ENCODE results near the gene ASAP2.
"Not testable (repeated sequence)": the region's sequence is repeated elsewhere in the genome, so short reads cannot be mapped to it uniquely, and the experiment has no call there.

ASAP2 gene

DNA sequence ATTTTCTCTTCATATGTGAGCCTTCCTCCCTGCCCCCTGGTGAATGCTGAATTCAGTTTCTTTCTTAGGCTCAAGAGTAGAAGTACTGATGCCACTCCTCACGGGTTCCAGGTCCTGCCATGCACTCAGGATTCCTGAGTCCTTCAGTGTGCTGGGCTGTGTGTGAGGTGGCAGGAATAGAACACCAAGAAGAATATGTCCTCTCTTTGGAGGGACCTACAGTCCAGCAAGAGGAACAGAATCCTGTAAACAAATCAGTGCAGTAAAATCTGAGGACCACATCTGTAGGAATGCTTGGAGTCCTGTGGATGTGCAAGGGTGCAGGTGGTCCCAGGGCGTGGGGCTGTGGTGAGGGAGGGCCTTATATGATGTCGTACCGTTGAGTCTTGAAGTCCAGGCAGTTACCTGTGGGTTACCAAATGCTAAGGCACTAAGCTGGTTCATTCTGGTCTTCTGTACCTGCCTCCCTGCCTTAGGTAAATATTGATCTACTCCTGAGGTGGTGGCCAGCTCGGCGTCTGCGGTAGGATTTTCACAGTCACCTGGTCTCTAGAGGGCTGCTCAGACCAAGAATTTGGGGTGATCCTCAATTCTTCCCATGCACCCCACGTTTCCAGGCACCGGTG lies 5.5 kb downstream of the ASAP2 start:
- DNase-seq (ENCODE audit: low spot score) = no peak

GRCh38 chr2:9212661-9213411 lies 6.2 kb downstream of the ASAP2 start:
- DNase-seq (ENCODE audit: low spot score) = no peak

DNA sequence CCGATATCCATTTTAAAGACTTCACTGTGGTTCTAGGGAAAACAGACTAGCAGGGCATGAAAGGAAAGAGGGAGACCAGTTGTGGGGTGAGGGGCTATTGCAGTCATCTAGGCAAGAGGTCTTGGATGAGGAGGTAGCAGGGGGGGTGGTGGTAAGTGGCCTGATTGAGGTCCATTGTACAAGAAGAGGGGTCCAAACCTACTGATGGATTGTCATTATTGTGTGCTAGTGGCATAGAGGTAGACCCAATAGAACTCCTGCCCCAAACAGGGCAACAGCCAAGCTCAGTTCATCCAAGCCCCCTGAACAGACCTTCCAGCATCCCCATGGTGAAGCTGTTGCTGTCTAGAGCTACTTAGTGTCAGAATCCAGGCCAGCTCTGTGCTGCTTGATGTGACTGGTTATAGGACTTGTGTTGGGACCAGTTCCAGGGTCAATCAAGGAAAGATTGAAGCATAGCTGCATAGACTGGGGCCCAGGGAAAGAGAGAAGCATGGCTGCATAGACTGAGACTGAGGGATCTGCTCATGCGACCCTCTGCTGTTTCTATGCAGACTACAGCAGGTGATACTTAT lies 7.0 kb downstream of the ASAP2 start:
- DNase-seq (ENCODE audit: low spot score) = no peak

DNA sequence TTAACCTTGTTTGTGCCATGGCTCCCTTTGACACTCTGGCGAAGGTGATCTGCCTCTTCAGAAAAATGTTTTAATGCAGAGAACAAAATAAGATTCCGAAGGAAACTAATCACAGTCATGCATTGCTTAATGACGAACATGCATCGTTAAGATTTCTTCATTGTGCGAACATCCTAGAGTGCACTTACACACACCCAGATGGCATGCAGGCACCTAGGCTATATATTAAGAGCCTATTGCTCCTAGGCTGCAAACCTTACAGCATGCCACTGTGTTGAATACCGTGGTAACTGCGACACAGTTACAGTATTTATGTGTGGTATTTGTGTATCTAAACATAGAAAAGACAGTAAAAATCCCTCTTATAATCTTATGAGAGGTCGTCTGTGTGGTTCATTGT lies 8.3 kb downstream of the ASAP2 start:
- no peak for DNase-seq (ENCODE audit: low spot score)

DNA sequence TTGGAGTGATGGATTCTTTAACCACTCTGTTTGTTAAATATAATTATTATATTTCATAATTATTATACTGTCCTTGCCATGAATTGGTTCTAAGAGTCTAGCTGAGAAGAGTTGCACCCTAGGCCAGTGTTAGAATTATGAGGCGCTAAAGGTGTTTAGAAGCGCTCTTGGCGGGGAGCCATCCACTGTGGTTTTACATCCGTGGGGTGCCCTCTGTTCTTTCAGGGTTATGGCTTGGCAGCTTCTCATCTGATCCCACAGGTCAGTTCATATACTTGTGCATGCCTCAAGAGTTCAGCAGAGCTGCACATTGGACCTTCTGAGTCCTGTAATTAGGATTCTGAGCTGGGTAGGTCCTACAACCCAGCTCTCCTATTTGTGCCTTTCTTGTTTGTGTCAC lies 9.1 kb downstream of the ASAP2 start:
- no peak for DNase-seq (ENCODE audit: low spot score)

DNA sequence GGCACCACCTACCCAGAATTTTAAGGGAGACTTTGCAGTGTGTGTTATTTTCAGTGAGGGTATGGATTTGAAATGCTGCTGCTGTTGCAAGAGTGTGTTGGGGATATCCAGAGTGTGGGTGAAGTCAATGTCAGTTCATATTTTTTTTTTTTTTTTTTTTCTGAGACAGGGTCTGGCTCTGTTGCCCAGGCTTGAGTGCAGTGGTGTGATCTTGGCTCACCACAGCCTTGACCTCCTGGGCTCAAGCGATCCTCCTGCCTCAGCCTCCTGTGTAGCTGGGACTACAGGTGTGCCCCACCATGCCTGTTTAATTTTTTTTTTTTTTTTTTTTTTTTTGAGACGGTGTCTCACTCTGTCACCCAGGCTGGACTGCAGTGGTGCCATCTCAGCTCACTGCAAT lies 9.5 kb downstream of the ASAP2 start:
- DNase-seq (ENCODE audit: low spot score) = not testable (repeated sequence)

DNA sequence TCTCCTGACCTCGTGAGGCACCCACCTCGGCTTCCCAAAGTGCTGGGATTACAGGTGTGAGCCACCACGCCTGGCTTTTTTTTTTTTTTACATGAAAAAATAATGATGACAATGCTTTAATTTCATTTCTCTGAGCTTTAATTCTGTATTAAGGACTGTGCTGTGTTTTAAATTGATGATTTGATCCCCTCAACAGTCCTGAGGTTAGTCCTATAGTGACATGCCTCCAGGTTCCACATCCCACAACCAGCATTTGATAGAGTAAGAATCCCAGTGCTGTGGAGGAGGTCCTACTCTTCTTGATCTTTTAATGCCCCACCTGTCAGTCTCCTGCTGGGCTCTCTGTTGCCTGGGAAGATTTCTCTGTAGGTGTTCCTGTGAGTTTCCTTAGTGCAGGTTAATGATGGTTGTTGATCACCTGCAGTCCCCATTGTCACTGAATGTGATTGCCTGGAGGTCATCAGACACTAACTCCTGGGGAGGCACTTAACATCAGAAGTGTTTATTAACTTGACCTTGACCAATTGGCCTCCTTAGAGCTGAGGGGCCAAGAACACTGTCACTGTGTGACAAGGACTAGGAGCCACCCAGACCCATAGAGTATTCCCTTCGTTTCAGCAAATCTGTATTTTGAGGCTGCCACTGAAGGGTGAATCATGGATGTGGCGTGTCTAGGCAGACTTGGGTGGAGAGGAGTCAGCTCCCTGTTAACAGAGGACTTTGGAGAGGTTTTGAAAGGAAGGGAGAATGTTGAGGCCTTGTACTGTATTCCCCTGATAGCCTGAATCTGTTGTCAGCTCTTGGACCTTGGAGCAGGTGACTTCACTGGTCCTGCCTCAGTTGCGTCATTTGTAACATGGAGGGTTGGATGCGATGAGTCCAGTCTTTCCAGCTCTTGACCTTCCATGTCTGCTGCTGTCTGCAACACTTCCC lies 11.5 kb downstream of the ASAP2 start:
- no peak for DNase-seq (ENCODE audit: low spot score)

- no peak for DNase-seq (ENCODE audit: low spot score)
Observed at GRCh38 chr2:9219027-9219445, 12.4 kb downstream of the ASAP2 start.

GRCh38 chr2:9220201-9220600 lies 13.6 kb downstream of the ASAP2 start:
- no peak for DNase-seq (ENCODE audit: low spot score)

DNA sequence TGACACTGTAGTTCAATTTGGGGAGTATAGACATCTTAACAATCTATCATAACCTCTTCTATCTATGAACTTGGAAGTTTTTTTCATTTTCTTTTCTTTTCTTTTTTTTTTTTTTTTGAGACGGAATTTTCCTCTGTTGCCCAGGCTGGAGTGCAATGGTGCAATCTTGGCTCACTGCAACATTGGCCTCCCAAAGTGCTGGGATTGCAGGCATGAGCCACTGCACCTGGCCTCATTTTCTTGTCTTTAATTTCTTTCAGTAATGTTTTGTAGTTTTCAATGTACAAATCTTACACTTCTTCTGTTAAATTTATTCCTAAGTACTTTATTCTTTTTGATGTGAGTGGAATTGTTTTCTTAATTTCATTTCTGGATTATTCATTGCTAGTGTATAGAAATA lies 14.6 kb downstream of the ASAP2 start:
- DNase-seq (ENCODE audit: low spot score) = no peak

DNA sequence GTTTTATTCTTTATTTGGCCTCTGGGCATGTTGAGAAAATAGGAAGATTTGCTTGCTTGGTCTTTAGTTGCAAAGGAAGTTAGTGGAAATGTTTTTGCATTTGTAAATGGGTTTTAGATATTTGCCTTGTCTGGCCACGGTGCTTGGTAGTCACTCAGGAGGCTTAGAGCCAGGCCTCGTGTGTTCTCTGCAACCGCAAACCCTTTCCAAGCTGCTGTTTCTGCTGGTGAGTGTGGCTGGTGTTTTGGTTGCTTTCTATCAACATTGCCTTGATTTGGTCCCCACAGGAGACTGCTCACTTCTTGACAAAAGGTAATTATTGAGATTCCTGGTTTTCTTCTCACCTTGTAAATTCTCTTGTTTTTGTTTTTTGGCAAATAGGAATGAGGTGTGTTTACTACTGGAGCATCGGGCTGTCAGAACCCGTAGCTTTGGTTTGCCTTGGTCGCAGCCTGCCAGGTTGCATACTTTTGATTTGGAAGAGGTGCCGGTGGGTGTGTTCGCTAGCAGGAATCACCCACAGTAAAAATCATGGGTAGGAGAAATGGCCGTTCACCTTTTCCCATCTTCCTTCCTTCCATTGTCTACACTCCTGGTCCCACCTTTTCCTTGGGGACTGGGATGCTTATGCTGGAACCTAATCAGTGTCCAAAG lies 15.8 kb downstream of the ASAP2 start:
- no peak for DNase-seq (ENCODE audit: low spot score)

DNA sequence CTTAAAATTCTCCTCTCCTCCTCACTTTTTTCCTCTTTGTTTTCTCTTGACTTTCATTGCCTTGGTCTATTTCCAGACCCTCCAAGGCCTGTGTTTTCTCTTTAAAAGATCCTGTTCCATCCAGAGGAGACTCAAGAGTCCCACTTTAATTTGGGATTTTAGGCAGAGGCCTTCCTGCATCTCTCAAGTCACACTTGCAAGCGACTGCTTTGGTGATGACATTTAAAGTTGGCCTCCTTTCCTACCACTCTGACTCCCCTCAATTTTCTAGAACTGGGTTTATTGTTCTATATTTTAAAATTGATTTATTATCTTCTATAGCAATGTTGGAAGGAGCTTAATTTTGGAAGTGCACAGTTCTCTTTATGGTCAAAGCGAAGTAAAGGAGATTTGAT lies 16.3 kb downstream of the ASAP2 start:
- no peak for DNase-seq (ENCODE audit: low spot score)

GRCh38 chr2:9225806-9226205 lies 19.2 kb downstream of the ASAP2 start:
- no peak for DNase-seq (ENCODE audit: low spot score)

GRCh38 chr2:9226458-9227380 lies 20.1 kb downstream of the ASAP2 start:
- DNase-seq (ENCODE audit: low spot score) = no peak

GRCh38 chr2:9228088-9228751 lies 21.6 kb downstream of the ASAP2 start:
- no peak for DNase-seq (ENCODE audit: low spot score)

GRCh38 chr2:9228781-9229469 lies 22.3 kb downstream of the ASAP2 start:
- no peak for DNase-seq (ENCODE audit: low spot score)

DNA sequence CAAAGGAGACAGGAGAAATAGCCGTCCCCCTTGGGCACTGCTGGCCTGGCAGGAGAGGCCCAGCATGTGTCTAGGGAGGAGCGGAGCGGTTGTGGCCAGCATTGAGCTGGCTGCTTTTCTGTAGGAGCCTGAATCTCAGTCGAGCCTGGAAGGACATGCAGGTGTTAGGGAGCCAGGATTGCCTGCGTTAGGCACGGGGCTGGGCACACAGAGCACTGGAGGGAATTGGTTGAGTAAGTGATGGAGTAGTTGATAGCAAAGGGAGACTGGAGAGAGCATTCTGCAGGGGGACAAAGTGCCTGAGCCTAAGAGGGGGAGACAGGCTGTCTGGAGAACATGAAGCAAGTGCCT lies 22.8 kb downstream of the ASAP2 start:
- DNase-seq (ENCODE audit: low spot score) = no peak

DNA sequence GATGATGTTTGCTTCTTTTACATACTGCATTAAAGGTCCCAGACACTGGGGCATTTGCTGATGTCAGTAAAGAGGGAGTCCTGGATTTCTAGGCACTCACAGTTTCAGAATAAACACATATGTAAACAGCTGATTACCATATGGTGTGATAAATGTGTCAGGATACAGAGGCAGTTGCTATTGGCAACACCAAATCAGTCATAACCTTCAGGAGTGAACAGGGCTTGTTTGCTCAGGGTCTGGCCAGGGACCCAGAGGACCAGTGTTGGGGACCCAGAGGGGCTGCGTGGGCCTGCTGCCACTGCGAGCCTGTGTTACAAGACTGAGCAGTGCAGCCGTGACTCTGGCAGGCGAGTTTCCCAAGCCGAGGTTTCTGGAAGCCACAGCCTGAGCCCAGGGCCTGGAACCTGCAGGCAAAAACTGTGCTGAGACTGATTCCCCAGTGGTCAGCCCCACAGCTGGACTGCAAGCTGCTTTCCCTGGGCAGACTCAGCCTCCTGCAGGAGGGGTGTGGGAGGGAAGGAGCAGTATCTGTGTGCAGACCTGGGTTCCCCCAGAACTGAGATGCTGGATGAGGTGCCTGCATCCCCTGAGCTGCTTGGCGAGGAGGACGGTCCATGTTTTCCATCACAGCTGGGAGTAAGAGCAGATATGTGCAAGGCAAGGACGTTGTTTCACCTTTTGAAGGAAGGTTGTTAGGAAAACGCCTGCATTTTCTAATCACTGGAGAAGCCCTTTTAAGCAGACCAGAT lies 23.6 kb downstream of the ASAP2 start:
- no peak for DNase-seq (ENCODE audit: low spot score)

DNA sequence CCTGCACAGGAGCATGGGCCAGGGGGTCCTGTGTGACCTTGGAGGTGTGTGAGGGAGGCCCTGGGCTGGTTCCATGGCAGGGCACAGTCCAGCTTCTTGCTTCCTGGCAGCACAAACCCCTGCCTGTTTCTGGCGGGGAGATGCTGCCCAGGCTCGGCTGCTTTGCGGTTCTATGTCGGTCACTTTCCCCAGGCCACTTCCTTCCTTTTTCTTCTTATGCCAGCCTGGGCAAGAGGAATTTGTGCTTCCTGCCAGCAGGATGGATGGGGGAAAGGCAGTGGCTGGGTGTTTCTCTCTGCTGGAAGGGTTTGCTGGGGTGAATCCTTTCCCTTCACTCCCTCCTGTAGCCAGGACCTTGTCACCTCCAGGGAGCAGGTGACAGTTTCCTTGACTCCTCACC lies 24.3 kb downstream of the ASAP2 start:
- DNase-seq (ENCODE audit: low spot score) = no peak
